GM21447 (cell line): Measurements from ENCODE around the gene NELFB.
"Not testable (repeated sequence)": the region's sequence is repeated elsewhere in the genome, so short reads cannot be mapped to it uniquely, and the experiment has no call there.

ENCODE experiments used
- ATAC-seq: cut with Tn5 transposase; IDR thresholded peaks from one replicate; pipeline ENCODE4 v1.9.1; 2021; ENCODE audit not compliant: unreplicated experiment

NELFB gene

GRCh38 chr9:137247135-137247915 lies 7.8 kb upstream of the NELFB start:
- ATAC-seq, result no peak

GRCh38 chr9:137247916-137248175 lies 7.3 kb upstream of the NELFB start:
- ATAC-seq, result no peak

GRCh38 chr9:137250329-137251193 lies 4.6 kb upstream of the NELFB start:
- ATAC-seq, result no peak

- no peak for ATAC-seq
Observed at GRCh38 chr9:137251194-137251461, 4.0 kb upstream of the NELFB start, which contains the start of gene STPG3. STPG3 (plus strand) TSS chr9:137251286; CDS start chr9:137251287, 1 bp downstream.

- ATAC-seq, result no peak
Observed at GRCh38 chr9:137251490-137252268, 3.4 kb upstream of the NELFB start.

GRCh38 chr9:137252555-137253506 lies 2.3 kb upstream of the NELFB start:
- ATAC-seq, result no peak

GRCh38 chr9:137253717-137254623 lies 1.2 kb upstream of the NELFB start:
- ATAC-seq, result no peak

GRCh38 chr9:137255448-137256114 lies 454 bp downstream of the NELFB start:
- ATAC-seq, result no peak

GRCh38 chr9:137256362-137256761 lies 1.2 kb downstream of the NELFB start:
- ATAC-seq, result no peak

GRCh38 chr9:137256856-137257255 lies 1.7 kb downstream of the NELFB start:
- ATAC-seq, result no peak

- not testable (repeated sequence) for ATAC-seq
Observed at GRCh38 chr9:137262173-137262908, 7.2 kb downstream of the NELFB start.

- ATAC-seq, result no peak
Observed at GRCh38 chr9:137262909-137263285, 7.8 kb downstream of the NELFB start.

- ATAC-seq, result no peak
Observed at GRCh38 chr9:137263506-137263905, 8.4 kb downstream of the NELFB start.

- ATAC-seq, result no peak
Observed at GRCh38 chr9:137264067-137264466, 8.9 kb downstream of the NELFB start.

- ATAC-seq, result no peak
Observed at GRCh38 chr9:137265496-137266161, 10.5 kb downstream of the NELFB start.

GRCh38 chr9:137266162-137266527 lies 11.0 kb downstream of the NELFB start:
- ATAC-seq, result no peak

- ATAC-seq, result no peak
Observed at GRCh38 chr9:137266585-137267453, 11.7 kb downstream of the NELFB start.
